Measurements from ENCODE around the gene CPM.
"Not testable (repeated sequence)": the region's sequence is repeated elsewhere in the genome, so short reads cannot be mapped to it uniquely, and the experiment has no call there.

Gene CPM

GRCh38 chr12:68876461-68876860 is 56.5 kb downstream of the CPM start:
- no peak for FAIRE-seq

- no peak for FAIRE-seq
Observed at GRCh38 chr12:68873316-68873715, 59.7 kb downstream of the CPM start.

GRCh38 chr12:68871921-68872320 is 61.0 kb downstream of the CPM start:
- no peak for FAIRE-seq

GRCh38 chr12:68871396-68871795 is 61.6 kb downstream of the CPM start:
- FAIRE-seq, result no peak

GRCh38 chr12:68870443-68870842 is 62.5 kb downstream of the CPM start:
- FAIRE-seq, result no peak

- no peak for FAIRE-seq
Observed at GRCh38 chr12:68870011-68870410, 63.0 kb downstream of the CPM start.

GRCh38 chr12:68868043-68868790 is 64.8 kb downstream of the CPM start:
- no peak for FAIRE-seq

GRCh38 chr12:68867606-68868005 is 65.4 kb downstream of the CPM start:
- FAIRE-seq, result no peak

GRCh38 chr12:68866950-68867349 is 66.0 kb downstream of the CPM start:
- no peak for FAIRE-seq

GRCh38 chr12:68865399-68866164 is 67.4 kb downstream of the CPM start:
- no peak for FAIRE-seq

GRCh38 chr12:68864604-68865003 is 68.4 kb downstream of the CPM start:
- FAIRE-seq, result no peak

GRCh38 chr12:68863886-68864454 is 69.0 kb downstream of the CPM start:
- not testable (repeated sequence) for FAIRE-seq

GRCh38 chr12:68863109-68863770 is 69.7 kb downstream of the CPM start:
- no peak for FAIRE-seq

GRCh38 chr12:68861890-68862289 is 71.1 kb downstream of the CPM start:
- FAIRE-seq, result no peak

GRCh38 chr12:68856510-68856909 is 76.5 kb downstream of the CPM start:
- FAIRE-seq, result no peak

- no peak for FAIRE-seq
Observed at GRCh38 chr12:68855771-68856170, 77.2 kb downstream of the CPM start.

- FAIRE-seq, result no peak
Observed at GRCh38 chr12:68855111-68855510, 77.9 kb downstream of the CPM start.

GRCh38 chr12:68854554-68854953 is 78.4 kb downstream of the CPM start:
- FAIRE-seq, result no peak

- FAIRE-seq, result no peak
Observed at GRCh38 chr12:68854078-68854468, 78.9 kb downstream of the CPM start.

- no peak for FAIRE-seq
Observed at GRCh38 chr12:68853396-68854077, 79.4 kb downstream of the CPM start.

GRCh38 chr12:68851592-68852306 is 81.2 kb downstream of the CPM start:
- FAIRE-seq, result no peak

GRCh38 chr12:68850390-68850789 is 82.6 kb downstream of the CPM start:
- FAIRE-seq, result no peak

Measured in colon (tissue), 2 donors.